KMS-11 (cell line): ENCODE measurements around the gene PTS.

ENCODE experiments used
- H2AFZ ChIP-seq: fragments of 200-600 bp; sonication (generic); 2 replicates; pipeline ENCODE4 v1.6.1; 2016; ENCODE audit warnings: antibody characterized with exemption, mixed run types, low read depth
- H3K27ac ChIP-seq: fragments of 200-600 bp; sonication (generic); 2 replicates; pipeline ENCODE4 v1.6.1; 2016; ENCODE audit warnings: mild to moderate bottlenecking, mixed run types
- H3K27me3 ChIP-seq: fragments of 200-600 bp; sonication (generic); 2 replicates; pipeline ENCODE4 v1.6.1; 2017; ENCODE audit warnings: mild to moderate bottlenecking, low read depth, mixed run types, moderate library complexity; ENCODE audit not compliant: insufficient read depth
- H3K36me3 ChIP-seq: fragments of 200-600 bp; sonication (generic); 2 replicates; pipeline ENCODE4 v1.6.1; 2017; ENCODE audit warnings: mild to moderate bottlenecking, mixed run types; ENCODE audit not compliant: insufficient read depth
- H3K4me1 ChIP-seq: fragments of 200-600 bp; sonication (generic); 2 replicates; pipeline ENCODE4 v1.6.1; 2016; ENCODE audit warnings: mild to moderate bottlenecking, low read depth, mixed run types; ENCODE audit not compliant: poor library complexity, severe bottlenecking
- H3K4me2 ChIP-seq: fragments of 200-600 bp; sonication (generic); 2 replicates; pipeline ENCODE4 v1.7.0; 2016; ENCODE audit warnings: mild to moderate bottlenecking, mixed run types
- H3K4me3 ChIP-seq: fragments of 200-600 bp; sonication (generic); IDR thresholded peaks from 2 replicates; pipeline ENCODE4 v1.6.1; 2017; ENCODE audit warnings: low read depth, low read length, mixed read lengths; ENCODE audit not compliant: insufficient read depth
- H3K79me2 ChIP-seq: fragments of 200-600 bp; sonication (generic); 2 replicates; pipeline ENCODE4 v1.6.1; 2016; ENCODE audit warnings: low read depth, mixed run types; ENCODE audit not compliant: insufficient read depth
- H3K9ac ChIP-seq: fragments of 200-600 bp; sonication (generic); 2 replicates; pipeline ENCODE4 v1.6.1; 2016; ENCODE audit warnings: mild to moderate bottlenecking, mixed run types
- H4K20me1 ChIP-seq: fragments of 200-600 bp; sonication (generic); 2 replicates; pipeline ENCODE4 v1.6.1; 2016; ENCODE audit warnings: mild to moderate bottlenecking, mixed run types; ENCODE audit not compliant: insufficient read depth
- CTCF ChIP-seq: fragments of 200-600 bp; sonication (generic); conservative IDR thresholded peaks from 2 replicates; pipeline ENCODE4 v1.6.1; 2017; ENCODE audit warnings: low read depth, mild to moderate bottlenecking, antibody characterized with exemption, low read length, moderate library complexity, mixed read lengths

PTS gene

GRCh38 chr11:112210890-112211289, 15.3 kb upstream of the PTS start:
- H3K79me2 ChIP-seq, result no peaks in the 10 kb centered on the region
- no peak overlapping the region for H2AFZ ChIP-seq
- no peaks in the 10 kb centered on the region for H4K20me1 ChIP-seq
- no peak overlapping the region for H3K4me3 ChIP-seq
- no peaks in the 10 kb centered on the region for H3K27me3 ChIP-seq
- no peaks in the 10 kb centered on the region for H3K36me3 ChIP-seq
- H3K4me2 ChIP-seq, result no peak overlapping the region
- no peak overlapping the region for H3K27ac ChIP-seq
- no peak overlapping the region for H3K9ac ChIP-seq
- H3K4me1 ChIP-seq, result no peaks in the 10 kb centered on the region
- no peak for TF ChIP-seq CTCF

- no peaks in the 10 kb centered on the region for H3K4me1 ChIP-seq
- TF ChIP-seq CTCF, result no peak
- no peak overlapping the region for H3K27ac ChIP-seq
- H3K79me2 ChIP-seq, result no peaks in the 10 kb centered on the region
- H3K36me3 ChIP-seq, result no peaks in the 10 kb centered on the region
- no peak overlapping the region for H3K4me2 ChIP-seq
- no peaks in the 10 kb centered on the region for H3K27me3 ChIP-seq
- no peaks in the 10 kb centered on the region for H4K20me1 ChIP-seq
- no peak overlapping the region for H3K4me3 ChIP-seq
- H2AFZ ChIP-seq, result no peak overlapping the region
- H3K9ac ChIP-seq, result no peak overlapping the region
Measured at GRCh38 chr11:112211536-112211935, 14.7 kb upstream of the PTS start.

DNA sequence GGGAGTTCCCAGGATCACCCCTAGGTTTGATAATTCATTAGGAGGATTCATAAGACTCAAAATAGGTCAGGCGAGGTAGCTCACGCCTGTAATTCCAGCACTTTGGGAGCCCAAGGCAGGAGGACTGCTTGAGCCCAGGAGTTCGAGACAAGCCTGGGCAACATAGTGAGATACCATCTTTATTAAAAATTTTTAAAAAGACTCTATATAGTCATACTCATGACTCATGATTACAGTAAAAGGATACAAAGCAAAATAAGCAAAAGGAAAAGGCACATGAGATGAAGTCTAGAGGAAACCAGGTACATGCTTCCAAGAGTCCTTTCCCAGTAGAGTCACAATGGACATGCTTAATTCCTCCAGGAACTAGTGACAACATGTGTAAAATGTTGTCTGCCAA, 13.9 kb upstream of the PTS start:
- H3K9ac ChIP-seq, result no peak overlapping the region
- H3K4me3 ChIP-seq, result no peak overlapping the region
- no peaks in the 10 kb centered on the region for H3K36me3 ChIP-seq
- no peak for TF ChIP-seq CTCF
- H3K4me2 ChIP-seq, result no peak overlapping the region
- no peaks in the 10 kb centered on the region for H4K20me1 ChIP-seq
- H3K27me3 ChIP-seq, result no peaks in the 10 kb centered on the region
- no peak overlapping the region for H2AFZ ChIP-seq
- H3K4me1 ChIP-seq, result no peaks in the 10 kb centered on the region
- no peak overlapping the region for H3K27ac ChIP-seq
- H3K79me2 ChIP-seq, result no peaks in the 10 kb centered on the region

DNA sequence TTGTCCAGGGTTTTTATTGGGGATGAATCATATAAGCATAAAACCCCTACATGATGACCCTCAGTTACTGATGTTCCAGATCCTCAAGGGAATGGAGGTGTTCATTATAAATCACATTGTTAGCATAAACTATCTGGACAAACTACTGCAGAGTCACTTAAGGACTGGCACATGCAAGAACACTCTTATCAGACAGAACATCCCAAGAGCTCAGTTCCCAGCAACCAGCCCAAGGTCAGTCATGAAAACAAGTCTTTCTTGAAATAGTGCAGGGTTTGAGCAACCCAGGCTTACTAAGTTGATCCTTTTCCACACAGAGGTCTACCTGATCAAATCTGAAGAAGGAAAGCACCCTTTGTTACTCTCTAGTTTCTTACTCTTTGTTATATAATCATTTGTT, 13.5 kb upstream of the PTS start:
- H3K27ac ChIP-seq, result no peak overlapping the region
- no peaks in the 10 kb centered on the region for H3K79me2 ChIP-seq
- no peak overlapping the region for H3K4me3 ChIP-seq
- no peaks in the 10 kb centered on the region for H4K20me1 ChIP-seq
- H3K4me2 ChIP-seq, result no peak overlapping the region
- no peak overlapping the region for H3K9ac ChIP-seq
- no peak overlapping the region for H2AFZ ChIP-seq
- no peaks in the 10 kb centered on the region for H3K4me1 ChIP-seq
- H3K27me3 ChIP-seq, result no peaks in the 10 kb centered on the region
- no peaks in the 10 kb centered on the region for H3K36me3 ChIP-seq
- TF ChIP-seq CTCF, result no peak

DNA sequence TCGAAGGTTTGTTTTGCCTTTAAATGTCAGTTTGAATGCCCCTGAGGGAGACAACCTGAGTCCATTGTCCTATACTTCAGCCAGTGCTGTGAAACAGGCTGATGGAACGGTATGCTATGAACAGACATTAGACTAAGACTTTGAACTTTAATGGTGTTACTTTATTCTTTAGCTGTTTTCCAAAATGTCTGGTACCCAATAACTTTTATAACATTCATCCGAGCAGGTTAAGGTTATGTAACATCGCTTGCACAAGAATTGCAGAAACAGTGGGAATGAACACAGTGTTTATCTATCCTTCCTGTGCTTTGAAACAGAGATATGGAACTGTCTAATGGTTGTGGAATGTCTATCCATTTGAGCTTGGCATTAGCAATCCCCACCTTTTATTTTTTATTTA, 12.5 kb upstream of the PTS start:
- no peak overlapping the region for H3K9ac ChIP-seq
- no peak overlapping the region for H3K4me3 ChIP-seq
- no peaks in the 10 kb centered on the region for H3K36me3 ChIP-seq
- no peaks in the 10 kb centered on the region for H4K20me1 ChIP-seq
- no peaks in the 10 kb centered on the region for H3K4me1 ChIP-seq
- no peak overlapping the region for H2AFZ ChIP-seq
- no peak for TF ChIP-seq CTCF
- no peak overlapping the region for H3K27ac ChIP-seq
- no peaks in the 10 kb centered on the region for H3K27me3 ChIP-seq
- H3K79me2 ChIP-seq, result no peaks in the 10 kb centered on the region
- H3K4me2 ChIP-seq, result no peak overlapping the region
